Activated CD4-positive, alpha-beta T cell treated with anti-CD3 and anti-CD28 coated beads, Interleukin-2, amount 50 U/mL, for 4 hours (primary cell): ENCODE measurements around the gene SMAD4.
"Not testable (repeated sequence)": the region's sequence is repeated elsewhere in the genome, so short reads cannot be mapped to it uniquely, and the experiment has no call there.

Experiments
- DNase-seq, 2 experiments: peaks; one replicate each; pipeline ENCODE4 v3.0.0-alpha.2; 2020

Gene SMAD4

GRCh38 chr18:51119976-51120375 lies 90.0 kb downstream of the SMAD4 start:
- DNase-seq = not testable (repeated sequence)

GRCh38 chr18:51120809-51121596 lies 91.0 kb downstream of the SMAD4 start:
- no peak for DNase-seq

GRCh38 chr18:51121597-51121857 lies 91.5 kb downstream of the SMAD4 start:
- no peak for DNase-seq

GRCh38 chr18:51122266-51123045 lies 92.4 kb downstream of the SMAD4 start:
- DNase-seq = no peak

- no peak for DNase-seq
These were observed 93.0 kb downstream of the SMAD4 start for GRCh38 chr18:51123046-51123395.

GRCh38 chr18:51123481-51123880 lies 93.5 kb downstream of the SMAD4 start:
- no peak for DNase-seq

- DNase-seq = no peak
These were observed 94.0 kb downstream of the SMAD4 start for GRCh38 chr18:51123936-51124486.

- no peak for DNase-seq
These were observed 96.0 kb downstream of the SMAD4 start for GRCh38 chr18:51125976-51126375.

- DNase-seq = no peak
These were observed 97.7 kb downstream of the SMAD4 start for GRCh38 chr18:51127664-51128063.

- DNase-seq = no peak
These were observed 98.5 kb downstream of the SMAD4 start for GRCh38 chr18:51128533-51128932.

GRCh38 chr18:51132256-51132935 lies 102.4 kb downstream of the SMAD4 start:
- no peak for DNase-seq

- no peak for DNase-seq
These were observed 103.7 kb downstream of the SMAD4 start for GRCh38 chr18:51133580-51134160.
